HG03196 (cell line): ENCODE data around the gene CALN1.
"Not testable (repeated sequence)": the region's sequence is repeated elsewhere in the genome, so short reads cannot be mapped to it uniquely, and the experiment has no call there.

Source experiments
- ATAC-seq: cut with Tn5 transposase; IDR thresholded peaks from one replicate; pipeline ENCODE4 v1.9.1; 2021; ENCODE audit not compliant: unreplicated experiment

The CALN1 gene

DNA sequence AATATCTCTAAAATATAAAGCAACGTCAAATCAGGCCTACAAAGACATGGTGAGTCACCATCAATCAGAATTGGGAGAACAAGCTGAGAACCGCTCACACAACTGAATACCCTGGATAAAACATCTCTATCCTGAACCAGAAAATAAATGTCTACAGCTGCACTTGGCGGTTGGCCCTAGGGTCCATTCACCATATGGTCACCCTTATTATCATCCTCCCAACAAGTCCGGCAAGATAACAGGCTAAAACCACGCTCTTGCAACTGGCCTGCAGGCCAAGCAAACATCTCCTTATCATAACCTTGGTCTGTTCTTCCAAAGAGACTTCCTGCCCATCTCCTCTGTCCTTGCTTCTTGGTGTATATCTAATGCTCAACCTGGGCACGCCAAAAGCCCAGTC is 310.7 kb downstream of the CALN1 start:
- no peak for ATAC-seq

DNA sequence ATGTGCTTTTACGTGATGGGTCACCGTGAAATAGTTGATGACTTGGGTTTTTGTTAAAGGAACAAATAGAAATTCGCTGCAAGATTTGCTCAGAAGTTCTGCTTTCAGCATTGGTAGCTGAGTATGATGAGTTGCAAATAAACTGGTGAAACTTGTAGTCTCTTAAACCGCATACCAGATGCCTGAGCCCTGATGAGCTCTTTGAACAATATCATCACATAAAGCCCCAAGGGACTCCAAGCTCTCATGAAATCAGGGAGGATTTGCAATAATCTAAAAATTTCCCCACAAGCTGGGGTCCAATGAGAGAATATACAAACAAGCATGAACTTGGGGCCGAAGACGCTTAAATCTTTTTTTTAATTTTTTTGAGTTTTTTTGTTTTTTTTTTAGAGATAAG is 312.4 kb downstream of the CALN1 start:
- ATAC-seq, result no peak

DNA sequence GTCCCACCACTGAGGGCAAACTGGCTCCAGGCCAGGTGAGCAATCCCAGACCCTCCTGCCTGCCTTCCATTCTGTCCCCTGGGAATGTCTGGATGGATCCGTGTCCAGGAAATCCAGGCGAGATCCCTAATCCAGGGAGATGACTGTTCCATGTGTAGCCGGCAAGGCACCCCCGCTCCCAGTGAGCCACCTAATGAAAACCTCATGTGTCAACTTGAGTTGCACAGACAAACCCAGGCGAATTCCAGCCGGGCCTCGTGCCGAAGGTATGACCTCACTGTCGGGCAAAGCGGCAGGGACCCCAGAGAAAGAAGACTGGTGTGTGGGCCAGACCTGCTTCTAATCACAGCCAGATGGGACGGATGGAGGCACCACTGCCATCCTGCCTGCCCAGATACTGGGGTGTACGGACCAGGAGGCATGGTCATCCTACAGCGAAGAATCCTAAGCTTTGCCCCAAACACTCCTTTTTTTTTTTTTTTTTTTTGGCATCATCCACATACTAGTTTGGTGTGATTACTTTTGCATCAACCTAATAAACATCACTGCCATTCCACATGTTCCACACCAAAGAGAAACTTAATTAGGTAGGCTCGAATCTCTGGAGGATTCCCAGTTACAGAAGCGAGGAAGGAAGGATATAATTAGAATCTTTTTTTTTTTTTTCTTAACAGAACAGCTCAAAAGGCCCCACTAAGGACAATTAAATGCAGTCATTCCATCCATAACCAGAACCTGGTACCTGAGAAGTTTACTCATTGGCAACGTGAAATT is 313.1 kb downstream of the CALN1 start:
- no peak for ATAC-seq

DNA sequence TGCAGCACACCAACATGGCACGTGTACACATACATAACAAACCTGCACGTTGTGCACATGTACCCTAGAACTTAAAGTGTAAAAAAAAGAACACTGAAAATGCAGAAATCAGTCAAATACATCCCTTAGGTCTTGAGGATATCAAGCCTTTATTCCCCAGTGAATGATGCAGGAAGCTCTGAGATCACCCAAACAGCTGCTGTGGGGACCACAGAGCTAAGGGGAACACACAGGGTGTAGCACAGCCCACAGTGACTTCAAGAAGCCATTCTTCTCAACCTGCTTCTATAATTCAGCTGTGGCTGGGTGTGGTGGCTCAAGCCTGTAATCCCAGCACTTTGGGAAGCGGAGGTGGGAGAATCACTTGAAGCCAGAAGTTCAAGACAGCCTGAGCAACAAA is 314.9 kb downstream of the CALN1 start:
- no peak for ATAC-seq

GRCh38 chr7:72092769-72093168 is 319.4 kb downstream of the CALN1 start:
- ATAC-seq, result no peak

- no peak for ATAC-seq
These were observed 324.2 kb downstream of the CALN1 start for GRCh38 chr7:72087926-72088325.

DNA sequence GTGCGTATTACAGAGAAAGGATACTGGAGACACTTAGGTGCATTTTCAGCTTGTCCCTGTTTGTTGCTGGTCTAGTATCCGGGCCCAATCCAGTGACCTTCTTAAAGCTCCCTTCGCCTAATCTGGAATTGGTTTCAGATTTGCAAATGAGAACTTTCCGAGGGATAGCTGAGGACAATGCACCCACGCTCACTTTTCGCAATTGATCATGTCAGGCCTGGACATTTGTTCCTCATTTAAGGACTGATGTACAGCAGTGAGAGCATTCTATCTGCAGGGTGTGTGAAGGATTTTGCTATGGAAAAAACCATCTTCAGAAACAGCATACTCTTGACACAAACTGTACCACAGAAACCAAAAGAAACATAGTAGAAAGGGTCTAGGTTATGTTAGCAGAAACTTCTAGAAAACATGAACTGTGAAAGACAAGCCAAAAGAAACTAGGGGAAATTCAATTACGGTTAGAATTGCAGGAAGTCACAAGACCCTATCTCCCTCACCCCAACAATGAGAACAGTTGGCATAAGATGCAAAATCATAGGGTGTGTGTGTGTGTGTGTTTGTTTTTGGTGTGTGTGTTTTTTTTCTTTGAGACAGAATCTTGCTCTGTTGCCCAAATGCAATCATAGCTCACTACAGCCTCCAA is 331.1 kb downstream of the CALN1 start:
- no peak for ATAC-seq

- no peak for ATAC-seq
These were observed 331.8 kb downstream of the CALN1 start for GRCh38 chr7:72080341-72080766.

- no peak for ATAC-seq
These were observed 333.3 kb downstream of the CALN1 start for GRCh38 chr7:72078856-72079255.

GRCh38 chr7:72078301-72078700 is 333.8 kb downstream of the CALN1 start:
- no peak for ATAC-seq

- no peak for ATAC-seq
These were observed 334.4 kb downstream of the CALN1 start for GRCh38 chr7:72077786-72078185.

GRCh38 chr7:72072901-72073300 is 339.2 kb downstream of the CALN1 start:
- no peak for ATAC-seq

DNA sequence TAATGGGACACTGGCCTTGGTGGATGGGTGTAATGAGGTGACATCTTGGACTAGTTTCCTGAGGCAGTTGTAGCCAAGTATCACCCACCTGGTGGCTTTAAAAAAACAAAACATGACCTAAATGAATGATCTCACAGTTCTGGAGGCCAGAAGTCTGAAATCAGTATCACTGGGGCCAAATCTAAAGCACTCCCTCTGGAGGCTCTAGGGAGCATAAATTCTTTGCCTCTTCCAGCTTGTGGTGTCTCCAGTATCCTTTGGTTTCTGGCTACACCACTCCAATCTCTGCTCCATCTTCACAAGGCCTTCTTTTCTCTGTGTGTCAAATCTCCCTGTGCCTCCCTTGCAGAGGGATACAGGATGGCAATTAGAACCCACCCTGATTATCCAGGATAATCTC is 342.9 kb downstream of the CALN1 start:
- ATAC-seq, result no peak

- not testable (repeated sequence) for ATAC-seq
These were observed 346.4 kb downstream of the CALN1 start for GRCh38 chr7:72065764-72066163.

DNA sequence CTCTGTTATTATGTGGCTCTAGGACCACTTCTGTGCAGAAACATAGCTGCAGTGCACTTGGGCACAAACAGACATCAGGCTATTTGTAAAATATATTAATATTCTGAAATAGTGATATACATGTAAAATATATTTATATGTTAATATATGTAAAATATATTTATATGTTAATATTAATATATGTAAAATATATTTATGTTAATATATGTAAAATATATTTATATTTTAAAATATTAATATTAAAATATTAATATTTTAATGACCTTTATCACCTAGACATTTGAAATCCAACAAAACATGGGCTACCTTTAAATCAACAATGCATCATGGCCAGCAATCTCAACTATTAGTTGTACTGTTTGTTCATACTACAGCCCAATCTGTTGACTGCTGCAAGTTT is 347.2 kb downstream of the CALN1 start:
- no peak for ATAC-seq

DNA sequence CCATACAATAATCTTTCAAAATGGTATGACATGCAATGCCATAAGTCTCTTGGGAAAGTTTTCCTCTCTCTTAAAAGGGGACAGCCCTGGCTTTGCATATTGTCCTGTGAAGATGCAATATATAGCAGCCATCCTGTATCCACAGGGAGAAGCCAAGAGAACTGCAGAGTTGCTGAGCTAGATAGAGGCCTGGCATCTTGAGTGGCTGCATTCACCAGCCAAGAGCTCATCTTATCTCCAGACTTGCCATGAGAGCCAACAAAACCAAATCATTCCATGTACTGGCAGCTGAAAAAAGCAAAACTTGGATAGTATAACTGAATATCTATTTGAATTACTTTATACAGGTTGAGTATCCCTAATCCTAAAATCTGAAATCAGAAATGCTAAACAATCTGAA is 348.8 kb downstream of the CALN1 start:
- ATAC-seq, result no peak

GRCh38 chr7:72062666-72063065 is 349.5 kb downstream of the CALN1 start:
- ATAC-seq, result no peak

DNA sequence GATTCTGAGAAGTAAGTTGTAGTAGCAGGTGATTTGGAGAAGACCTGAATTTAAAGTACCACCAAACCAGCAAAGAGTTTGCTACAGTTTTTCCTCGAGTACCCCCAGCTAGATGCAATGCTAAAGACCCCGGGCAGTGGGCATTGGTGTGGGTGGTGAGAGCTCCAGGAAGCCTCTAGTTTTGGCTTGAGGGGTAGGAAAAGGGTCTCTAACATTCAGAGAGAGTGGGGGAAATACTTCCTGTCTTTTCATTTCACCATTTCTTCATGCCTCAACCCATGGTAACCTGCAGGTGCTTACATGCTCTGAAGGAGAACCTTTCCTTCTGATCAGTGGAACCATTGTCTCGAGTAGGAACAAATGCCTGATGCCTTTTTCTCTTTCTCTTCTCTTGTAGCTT is 352.2 kb downstream of the CALN1 start:
- no peak for ATAC-seq

- no peak for ATAC-seq
These were observed 353.6 kb downstream of the CALN1 start for GRCh38 chr7:72058579-72058978.

GRCh38 chr7:72057796-72058195 is 354.3 kb downstream of the CALN1 start:
- ATAC-seq, result no peak

- no peak for ATAC-seq
These were observed 354.9 kb downstream of the CALN1 start for GRCh38 chr7:72057231-72057630.

GRCh38 chr7:72055426-72055825 is 356.7 kb downstream of the CALN1 start:
- ATAC-seq, result no peak

- no peak for ATAC-seq
These were observed 358.8 kb downstream of the CALN1 start for GRCh38 chr7:72053292-72053691.
